Measurements from ENCODE around the gene DISP2. TPM values are rescaled to one million over a fixed set of nuclear protein-coding genes. Genes with fewer than 3 reads are reported as not detected.

The DISP2 gene
- total and polyA plus RNA-seq, 4 donors, result under 0.01 to 0.23 (median under 0.01) TPM; not detected in 1

DNA sequence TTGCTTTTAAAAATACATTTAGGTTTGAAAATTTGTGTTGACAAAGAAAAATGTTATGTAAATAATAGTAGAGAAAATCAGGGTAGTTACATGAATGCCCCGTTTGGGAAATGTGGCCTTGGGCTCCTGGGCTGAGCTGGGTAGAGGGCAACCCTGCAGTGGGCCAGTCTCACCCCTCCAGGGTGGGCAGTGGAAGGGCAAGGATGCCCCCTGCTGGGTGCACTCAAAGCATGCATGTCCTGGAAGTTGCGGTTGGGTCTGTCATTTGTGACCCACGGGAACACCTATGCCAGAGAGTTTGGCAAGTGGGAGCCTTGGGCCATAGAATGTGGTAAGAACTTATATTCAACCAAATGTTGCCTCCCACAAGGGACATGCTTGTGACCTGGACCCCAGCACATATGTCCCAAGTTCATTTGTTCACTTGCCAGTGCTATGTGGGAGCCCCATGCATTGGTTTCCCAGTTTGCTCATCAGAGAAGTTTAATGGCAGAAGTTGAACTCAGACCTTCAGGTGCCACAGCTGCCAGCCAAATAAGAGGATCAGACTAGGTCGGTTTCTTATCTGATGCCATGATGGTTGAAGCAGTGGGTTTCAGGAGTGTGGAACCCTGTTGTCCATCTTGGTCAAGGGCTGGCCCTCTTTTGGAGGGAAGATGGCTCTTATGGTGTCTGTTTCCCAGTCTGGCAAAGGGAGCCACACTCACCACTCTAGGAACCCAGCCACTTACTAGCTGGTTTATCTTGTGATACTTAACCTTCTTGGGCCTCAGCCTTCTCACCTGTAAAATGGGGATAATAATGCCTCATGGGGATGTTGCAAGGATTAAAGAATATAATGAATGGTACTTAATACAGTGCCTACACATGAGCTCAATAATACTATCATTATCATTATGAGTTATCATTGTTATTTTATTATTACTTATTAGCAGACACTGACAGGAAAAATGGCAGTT lies 47.7 kb upstream of the DISP2 start:
- Histone ChIP-seq H3K27ac (ENCODE audit: low read depth in 1 of 2, low read length in 2 of 2) (no peak overlapping the region), H3K27me3 (ENCODE audit: control insufficient read depth in 4 of 4, insufficient read depth in 4 of 4, low read length in 3 of 4) (no peaks in the 10 kb centered on the region), H3K36me3 (ENCODE audit: control insufficient read depth in 4 of 4, insufficient read depth in 3 of 4, low read depth in 1 of 4, low read length in 3 of 4) (no peaks in the 10 kb centered on the region), H3K4me1 (ENCODE audit: control insufficient read depth in 4 of 4, insufficient read depth in 4 of 4, low read length in 3 of 4) (peaks cover 0 to 7% (median 2%) of the 10 kb centered on the region in 4 donors), H3K9ac (ENCODE audit: low read depth in 1 of 2, low read length in 2 of 2) (no peak overlapping the region), H3K4me3 (ENCODE audit: low read depth in 1 of 3, low read length in 3 of 3) (no peak overlapping the region), H3K9me3 (ENCODE audit: control insufficient read depth in 4 of 4, low read length in 3 of 4) (no peaks in the 10 kb centered on the region)
- WGBS, result 13% methylated on average over 4 of the region's 4 CpGs
- TF ChIP-seq, protein P1, sequence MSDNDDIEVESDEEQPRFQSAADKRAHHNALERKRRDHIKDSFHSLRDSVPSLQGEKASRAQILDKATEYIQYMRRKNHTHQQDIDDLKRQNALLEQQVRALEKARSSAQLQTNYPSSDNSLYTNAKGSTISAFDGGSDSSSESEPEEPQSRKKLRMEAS (IDR thresholded peaks at IDR 0.05), result no peak
- no peak for TF ChIP-seq TAF1 (conservative IDR thresholded peaks at IDR 0.05)
- no peak for TF ChIP-seq EGR1 (IDR thresholded peaks at IDR 0.05; ENCODE audit: low read depth in 2 of 2)
- TF ChIP-seq, protein P2, sequence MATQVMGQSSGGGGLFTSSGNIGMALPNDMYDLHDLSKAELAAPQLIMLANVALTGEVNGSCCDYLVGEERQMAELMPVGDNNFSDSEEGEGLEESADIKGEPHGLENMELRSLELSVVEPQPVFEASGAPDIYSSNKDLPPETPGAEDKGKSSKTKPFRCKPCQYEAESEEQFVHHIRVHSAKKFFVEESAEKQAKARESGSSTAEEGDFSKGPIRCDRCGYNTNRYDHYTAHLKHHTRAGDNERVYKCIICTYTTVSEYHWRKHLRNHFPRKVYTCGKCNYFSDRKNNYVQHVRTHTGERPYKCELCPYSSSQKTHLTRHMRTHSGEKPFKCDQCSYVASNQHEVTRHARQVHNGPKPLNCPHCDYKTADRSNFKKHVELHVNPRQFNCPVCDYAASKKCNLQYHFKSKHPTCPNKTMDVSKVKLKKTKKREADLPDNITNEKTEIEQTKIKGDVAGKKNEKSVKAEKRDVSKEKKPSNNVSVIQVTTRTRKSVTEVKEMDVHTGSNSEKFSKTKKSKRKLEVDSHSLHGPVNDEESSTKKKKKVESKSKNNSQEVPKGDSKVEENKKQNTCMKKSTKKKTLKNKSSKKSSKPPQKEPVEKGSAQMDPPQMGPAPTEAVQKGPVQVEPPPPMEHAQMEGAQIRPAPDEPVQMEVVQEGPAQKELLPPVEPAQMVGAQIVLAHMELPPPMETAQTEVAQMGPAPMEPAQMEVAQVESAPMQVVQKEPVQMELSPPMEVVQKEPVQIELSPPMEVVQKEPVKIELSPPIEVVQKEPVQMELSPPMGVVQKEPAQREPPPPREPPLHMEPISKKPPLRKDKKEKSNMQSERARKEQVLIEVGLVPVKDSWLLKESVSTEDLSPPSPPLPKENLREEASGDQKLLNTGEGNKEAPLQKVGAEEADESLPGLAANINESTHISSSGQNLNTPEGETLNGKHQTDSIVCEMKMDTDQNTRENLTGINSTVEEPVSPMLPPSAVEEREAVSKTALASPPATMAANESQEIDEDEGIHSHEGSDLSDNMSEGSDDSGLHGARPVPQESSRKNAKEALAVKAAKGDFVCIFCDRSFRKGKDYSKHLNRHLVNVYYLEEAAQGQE (IDR thresholded peaks at IDR 0.05), result no peak
- no peak for TF ChIP-seq GABPA (IDR thresholded peaks at IDR 0.05 in 1 of 2, conservative IDR thresholded peaks at IDR 0.05 in 1 of 2)
- no peak for TF ChIP-seq FOXA2 (IDR thresholded peaks at IDR 0.05)
- TF ChIP-seq YY1 (IDR thresholded peaks at IDR 0.05), result no peak
- TF ChIP-seq, protein P3, sequence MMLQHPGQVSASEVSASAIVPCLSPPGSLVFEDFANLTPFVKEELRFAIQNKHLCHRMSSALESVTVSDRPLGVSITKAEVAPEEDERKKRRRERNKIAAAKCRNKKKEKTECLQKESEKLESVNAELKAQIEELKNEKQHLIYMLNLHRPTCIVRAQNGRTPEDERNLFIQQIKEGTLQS (IDR thresholded peaks at IDR 0.05), result no peak
- no peak for TF ChIP-seq NR2F2 (IDR thresholded peaks at IDR 0.05)
- TF ChIP-seq, protein P4, sequence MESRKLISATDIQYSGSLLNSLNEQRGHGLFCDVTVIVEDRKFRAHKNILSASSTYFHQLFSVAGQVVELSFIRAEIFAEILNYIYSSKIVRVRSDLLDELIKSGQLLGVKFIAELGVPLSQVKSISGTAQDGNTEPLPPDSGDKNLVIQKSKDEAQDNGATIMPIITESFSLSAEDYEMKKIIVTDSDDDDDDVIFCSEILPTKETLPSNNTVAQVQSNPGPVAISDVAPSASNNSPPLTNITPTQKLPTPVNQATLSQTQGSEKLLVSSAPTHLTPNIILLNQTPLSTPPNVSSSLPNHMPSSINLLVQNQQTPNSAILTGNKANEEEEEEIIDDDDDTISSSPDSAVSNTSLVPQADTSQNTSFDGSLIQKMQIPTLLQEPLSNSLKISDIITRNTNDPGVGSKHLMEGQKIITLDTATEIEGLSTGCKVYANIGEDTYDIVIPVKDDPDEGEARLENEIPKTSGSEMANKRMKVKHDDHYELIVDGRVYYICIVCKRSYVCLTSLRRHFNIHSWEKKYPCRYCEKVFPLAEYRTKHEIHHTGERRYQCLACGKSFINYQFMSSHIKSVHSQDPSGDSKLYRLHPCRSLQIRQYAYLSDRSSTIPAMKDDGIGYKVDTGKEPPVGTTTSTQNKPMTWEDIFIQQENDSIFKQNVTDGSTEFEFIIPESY (IDR thresholded peaks at IDR 0.05), result no peak
- TF ChIP-seq, protein P5, sequence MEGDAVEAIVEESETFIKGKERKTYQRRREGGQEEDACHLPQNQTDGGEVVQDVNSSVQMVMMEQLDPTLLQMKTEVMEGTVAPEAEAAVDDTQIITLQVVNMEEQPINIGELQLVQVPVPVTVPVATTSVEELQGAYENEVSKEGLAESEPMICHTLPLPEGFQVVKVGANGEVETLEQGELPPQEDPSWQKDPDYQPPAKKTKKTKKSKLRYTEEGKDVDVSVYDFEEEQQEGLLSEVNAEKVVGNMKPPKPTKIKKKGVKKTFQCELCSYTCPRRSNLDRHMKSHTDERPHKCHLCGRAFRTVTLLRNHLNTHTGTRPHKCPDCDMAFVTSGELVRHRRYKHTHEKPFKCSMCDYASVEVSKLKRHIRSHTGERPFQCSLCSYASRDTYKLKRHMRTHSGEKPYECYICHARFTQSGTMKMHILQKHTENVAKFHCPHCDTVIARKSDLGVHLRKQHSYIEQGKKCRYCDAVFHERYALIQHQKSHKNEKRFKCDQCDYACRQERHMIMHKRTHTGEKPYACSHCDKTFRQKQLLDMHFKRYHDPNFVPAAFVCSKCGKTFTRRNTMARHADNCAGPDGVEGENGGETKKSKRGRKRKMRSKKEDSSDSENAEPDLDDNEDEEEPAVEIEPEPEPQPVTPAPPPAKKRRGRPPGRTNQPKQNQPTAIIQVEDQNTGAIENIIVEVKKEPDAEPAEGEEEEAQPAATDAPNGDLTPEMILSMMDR (IDR thresholded peaks at IDR 0.05; ENCODE audit: low read depth, low read length, missing input control), result peak; percentile 78
- TF ChIP-seq JUND (IDR thresholded peaks at IDR 0.05), result no peak
- TF ChIP-seq RAD21 (IDR thresholded peaks at IDR 0.05), result peak; percentile 89 to 92
- DNase-seq (ENCODE audit: low spot score), result peak; percentile 58

Data from liver (tissue), 9 donors.